SHP77 treated with DMSO at 0.1 percent for 48 hours (cell line): ENCODE data around the gene GPC5.

Source experiments
- DNase-seq: peaks from one replicate; lab custom pipeline; 2025; lab: John Stamatoyannopoulos, UW

GPC5 gene

GRCh38 chr13:91456837-91457236 lies 58.4 kb downstream of the GPC5 start:
- no peak for DNase-seq

- DNase-seq = no peak
Measured at GRCh38 chr13:91459485-91459884, 61.1 kb downstream of the GPC5 start.

- no peak for DNase-seq
Measured at GRCh38 chr13:91464336-91464735, 65.9 kb downstream of the GPC5 start.

GRCh38 chr13:91467236-91467635 lies 68.8 kb downstream of the GPC5 start:
- no peak for DNase-seq

- no peak for DNase-seq
Measured at GRCh38 chr13:91468301-91468700, 69.9 kb downstream of the GPC5 start.

- DNase-seq = no peak
Measured at GRCh38 chr13:91470084-91470621, 71.7 kb downstream of the GPC5 start.

GRCh38 chr13:91470681-91471080 lies 72.3 kb downstream of the GPC5 start:
- DNase-seq = no peak

GRCh38 chr13:91482427-91482826 lies 84.0 kb downstream of the GPC5 start:
- DNase-seq = no peak

- no peak for DNase-seq
Measured at GRCh38 chr13:91491980-91492379, 93.6 kb downstream of the GPC5 start.

- DNase-seq = no peak
Measured at GRCh38 chr13:91493442-91493841, 95.0 kb downstream of the GPC5 start.

GRCh38 chr13:91498298-91498697 lies 99.9 kb downstream of the GPC5 start:
- DNase-seq = no peak

- no peak for DNase-seq
Measured at GRCh38 chr13:91504216-91504615, 105.8 kb downstream of the GPC5 start.

- no peak for DNase-seq
Measured at GRCh38 chr13:91506759-91507158, 108.3 kb downstream of the GPC5 start.

GRCh38 chr13:91510058-91510457 lies 111.6 kb downstream of the GPC5 start:
- DNase-seq = no peak

- no peak for DNase-seq
Measured at GRCh38 chr13:91513790-91514189, 115.4 kb downstream of the GPC5 start.

GRCh38 chr13:91516799-91517198 lies 118.4 kb downstream of the GPC5 start:
- DNase-seq = no peak

- no peak for DNase-seq
Measured at GRCh38 chr13:91520952-91521351, 122.5 kb downstream of the GPC5 start.

- no peak for DNase-seq
Measured at GRCh38 chr13:91523116-91523515, 124.7 kb downstream of the GPC5 start.

GRCh38 chr13:91526543-91527033 lies 128.2 kb downstream of the GPC5 start:
- DNase-seq = no peak

GRCh38 chr13:91529739-91530482 lies 131.5 kb downstream of the GPC5 start:
- DNase-seq = no peak

GRCh38 chr13:91531646-91532045 lies 133.2 kb downstream of the GPC5 start:
- DNase-seq = no peak

- no peak for DNase-seq
Measured at GRCh38 chr13:91533354-91533753, 134.9 kb downstream of the GPC5 start.

GRCh38 chr13:91534996-91535395 lies 136.6 kb downstream of the GPC5 start:
- DNase-seq = no peak

GRCh38 chr13:91537376-91537775 lies 139.0 kb downstream of the GPC5 start:
- DNase-seq = no peak
